Stimulated activated memory B cell treated with anti-CD40 and anti-IgM and Interleukin-4, amounts not matched to agents 10 μg/mL and 1 μg/mL and 100 μg/mL, for 72 hours (primary cell): ENCODE measurements around the gene ZCWPW1.
A peak's percentile ranks its signal among the peaks of the same experiment; 100 is the strongest.

Source experiments
- ATAC-seq: fragments of 150-1000 bp; cut with Tn5 transposase; 2 replicates; pipeline ENCODE4 v1.10.0; 2021
- H3K27ac Mint-ChIP-seq: one replicate; pipeline ENCODE4 v1.8.0; 2022; ENCODE audit warnings: mild to moderate bottlenecking, mixed read lengths
- H3K27me3 Mint-ChIP-seq: one replicate; pipeline ENCODE4 v1.8.0; 2022; ENCODE audit warnings: mixed read lengths
- H3K36me3 Mint-ChIP-seq: one replicate; pipeline ENCODE4 v1.8.0; 2022; ENCODE audit warnings: mixed read lengths
- H3K4me1 Mint-ChIP-seq: one replicate; pipeline ENCODE4 v1.8.0; 2022; ENCODE audit warnings: mixed read lengths
- H3K4me3 Mint-ChIP-seq: one replicate; pipeline ENCODE4 v1.8.0; 2022; ENCODE audit warnings: mild to moderate bottlenecking, moderate library complexity, mixed read lengths
- H3K9me3 Mint-ChIP-seq: one replicate; pipeline ENCODE4 v1.8.0; 2022; ENCODE audit warnings: mixed read lengths

ZCWPW1 gene

GRCh38 chr7:100428199-100428966, at the start of gene ZCWPW1:
Gene ZCWPW1 (minus strand): TSS chr7:100428703. CDS start chr7:100420649, 8,054 bp downstream.
- Mint-ChIP-seq H3K36me3 (peaks cover 10% of the 10 kb centered on the region), H3K4me3 (peak within 1 kb of the TSS; percentile 96), H3K4me1 (peaks cover 32% of the 10 kb centered on the region), H3K27ac (peak within 1 kb of the TSS; percentile 93), H3K9me3 (no peaks in the 10 kb centered on the region), H3K27me3 (no peaks in the 10 kb centered on the region)
- ATAC-seq: peak; percentile 77

- Mint-ChIP-seq H3K27me3 (no peaks in the 10 kb centered on the region), H3K9me3 (no peaks in the 10 kb centered on the region), H3K36me3 (peaks cover 39% of the 10 kb centered on the region), H3K27ac (peak overlapping the region; percentile 87), H3K4me1 (peaks cover 54% of the 10 kb centered on the region), H3K4me3 (peak overlapping the region; percentile 84)
- peak; percentile 16 for ATAC-seq
Measured at GRCh38 chr7:100477871-100478267, 49.4 kb upstream of the ZCWPW1 start.

- Mint-ChIP-seq H3K4me1 (peaks cover 50% of the 10 kb centered on the region), H3K9me3 (no peaks in the 10 kb centered on the region), H3K4me3 (peak overlapping the region; percentile 84), H3K36me3 (peaks cover 42% of the 10 kb centered on the region), H3K27me3 (no peaks in the 10 kb centered on the region), H3K27ac (peak overlapping the region; percentile 87)
- ATAC-seq: no peak
Measured at GRCh38 chr7:100476903-100477870, 48.7 kb upstream of the ZCWPW1 start.

- peaks cover 47% of the 10 kb centered on the region for H3K36me3 Mint-ChIP-seq
- ATAC-seq: no peak
- peak overlapping the region; percentile 87 for H3K27ac Mint-ChIP-seq
- H3K27me3 Mint-ChIP-seq: no peaks in the 10 kb centered on the region
- peaks cover 56% of the 10 kb centered on the region for H3K4me1 Mint-ChIP-seq
- H3K4me3 Mint-ChIP-seq: peak overlapping the region; percentile 84
- H3K9me3 Mint-ChIP-seq: no peaks in the 10 kb centered on the region
Measured at GRCh38 chr7:100476101-100476780, 47.7 kb upstream of the ZCWPW1 start.

- H3K9me3 Mint-ChIP-seq: no peaks in the 10 kb centered on the region
- ATAC-seq: no peak
- H3K27ac Mint-ChIP-seq: peak overlapping the region; percentile 87
- peak overlapping the region; percentile 84 for H3K4me3 Mint-ChIP-seq
- H3K4me1 Mint-ChIP-seq: peaks cover 56% of the 10 kb centered on the region
- H3K27me3 Mint-ChIP-seq: no peaks in the 10 kb centered on the region
- H3K36me3 Mint-ChIP-seq: peaks cover 50% of the 10 kb centered on the region
Measured at GRCh38 chr7:100475549-100475948, 47.0 kb upstream of the ZCWPW1 start.

GRCh38 chr7:100472854-100473499, 44.5 kb upstream of the ZCWPW1 start:
- peaks cover 51% of the 10 kb centered on the region for H3K36me3 Mint-ChIP-seq
- peak overlapping the region; percentile 59 for H3K4me3 Mint-ChIP-seq
- no peaks in the 10 kb centered on the region for H3K27me3 Mint-ChIP-seq
- peaks cover 56% of the 10 kb centered on the region for H3K4me1 Mint-ChIP-seq
- no peaks in the 10 kb centered on the region for H3K9me3 Mint-ChIP-seq
- ATAC-seq: peak; percentile 10
- peak overlapping the region; percentile 83 for H3K27ac Mint-ChIP-seq

- Mint-ChIP-seq H3K4me1 (peaks cover 56% of the 10 kb centered on the region), H3K27ac (peak overlapping the region; percentile 83), H3K9me3 (no peaks in the 10 kb centered on the region), H3K27me3 (no peaks in the 10 kb centered on the region), H3K4me3 (peak overlapping the region; percentile 59), H3K36me3 (peaks cover 51% of the 10 kb centered on the region)
- ATAC-seq: no peak
Measured at GRCh38 chr7:100472121-100472851, 43.8 kb upstream of the ZCWPW1 start.

GRCh38 chr7:100471021-100471420, 42.5 kb upstream of the ZCWPW1 start:
- no peaks in the 10 kb centered on the region for H3K27me3 Mint-ChIP-seq
- no peaks in the 10 kb centered on the region for H3K9me3 Mint-ChIP-seq
- no peak overlapping the region for H3K4me3 Mint-ChIP-seq
- H3K4me1 Mint-ChIP-seq: peaks cover 54% of the 10 kb centered on the region
- H3K36me3 Mint-ChIP-seq: peaks cover 53% of the 10 kb centered on the region
- no peak for ATAC-seq
- no peak overlapping the region for H3K27ac Mint-ChIP-seq

- H3K36me3 Mint-ChIP-seq: peaks cover 48% of the 10 kb centered on the region
- H3K27me3 Mint-ChIP-seq: no peaks in the 10 kb centered on the region
- peaks cover 43% of the 10 kb centered on the region for H3K4me1 Mint-ChIP-seq
- peak; percentile 78 for ATAC-seq
- no peak overlapping the region for H3K4me3 Mint-ChIP-seq
- no peak overlapping the region for H3K27ac Mint-ChIP-seq
- no peaks in the 10 kb centered on the region for H3K9me3 Mint-ChIP-seq
Measured at GRCh38 chr7:100469227-100470044, 40.9 kb upstream of the ZCWPW1 start.

- H3K27ac Mint-ChIP-seq: no peak overlapping the region
Measured at GRCh38 chr7:100467638-100468373, 39.3 kb upstream of the ZCWPW1 start.

GRCh38 chr7:100466653-100467605, 38.4 kb upstream of the ZCWPW1 start:
- Mint-ChIP-seq H3K27ac (peak overlapping the region; percentile 31), H3K36me3 (peaks cover 42% of the 10 kb centered on the region)

More at GRCh38 chr7:100467638-100468373, 39.3 kb upstream of the ZCWPW1 start:
- Mint-ChIP-seq H3K27me3 (no peaks in the 10 kb centered on the region), H3K4me1 (peaks cover 26% of the 10 kb centered on the region), H3K4me3 (no peak overlapping the region), H3K36me3 (peaks cover 44% of the 10 kb centered on the region), H3K9me3 (no peaks in the 10 kb centered on the region)
- ATAC-seq: no peak

GRCh38 chr7:100465702-100466311, 37.3 kb upstream of the ZCWPW1 start:
- H3K36me3 Mint-ChIP-seq: peaks cover 38% of the 10 kb centered on the region
- peaks cover 18% of the 10 kb centered on the region for H3K4me1 Mint-ChIP-seq
- no peak overlapping the region for H3K27ac Mint-ChIP-seq
- H3K27me3 Mint-ChIP-seq: no peaks in the 10 kb centered on the region
- no peaks in the 10 kb centered on the region for H3K9me3 Mint-ChIP-seq
- ATAC-seq: no peak
- H3K4me3 Mint-ChIP-seq: no peak overlapping the region

More at GRCh38 chr7:100466653-100467605, 38.4 kb upstream of the ZCWPW1 start:
- Mint-ChIP-seq H3K4me3 (no peak overlapping the region), H3K4me1 (peaks cover 22% of the 10 kb centered on the region), H3K27me3 (no peaks in the 10 kb centered on the region), H3K9me3 (no peaks in the 10 kb centered on the region)
- ATAC-seq: peak; percentile 39
